IMR-90 (cell line): ENCODE data around the gene NTM.

Source experiments
- CEBPB ChIP-seq: IDR thresholded peaks from 2 replicates; pipeline ENCODE4 v1.6.1; 2012; ENCODE audit warnings: low read depth, low read length, improper control_type of control experiment
- CHD1 ChIP-seq: IDR thresholded peaks from 2 replicates; pipeline ENCODE4 v1.6.1; 2012; ENCODE audit warnings: low read depth, low read length, improper control_type of control experiment
- FOS ChIP-seq: fragments of 150-350 bp; IDR thresholded peaks from 2 replicates; pipeline ENCODE4 v1.6.1; 2016; ENCODE audit warnings: low read depth, low read length
- MAFK ChIP-seq: IDR thresholded peaks from 2 replicates; pipeline ENCODE4 v1.6.1; 2012; ENCODE audit warnings: low read depth, low read length, improper control_type of control experiment
- MXI1 ChIP-seq: IDR thresholded peaks from 2 replicates; pipeline ENCODE4 v1.6.1; 2012; ENCODE audit warnings: low read depth, mild to moderate bottlenecking, low read length, moderate library complexity, borderline replicate concordance
- NFE2L2 ChIP-seq: fragments of 150-350 bp; IDR thresholded peaks from 2 replicates; pipeline ENCODE4 v1.6.1; 2016; ENCODE audit warnings: low read depth, mild to moderate bottlenecking, low read length
- POLR2A ChIP-seq: IDR thresholded peaks from 2 replicates; pipeline ENCODE4 v1.6.1; 2012; ENCODE audit warnings: mild to moderate bottlenecking, low read depth, low read length
- RCOR1 ChIP-seq: IDR thresholded peaks from 2 replicates; pipeline ENCODE4 v1.6.1; 2012; ENCODE audit warnings: mild to moderate bottlenecking, low read length, improper control_type of control experiment; ENCODE audit not compliant: insufficient replicate concordance
- RFX5 ChIP-seq: IDR thresholded peaks from 2 replicates; pipeline ENCODE4 v1.8.0; 2012; ENCODE audit warnings: low read depth, mild to moderate bottlenecking, low read length, moderate library complexity
- SMC3 ChIP-seq: fragments of 150-350 bp; IDR thresholded peaks from 2 replicates; pipeline ENCODE4 v1.6.1; 2016; ENCODE audit warnings: low read depth, mild to moderate bottlenecking, antibody characterized with exemption, low read length, moderate library complexity
- USF2 ChIP-seq: fragments of 150-350 bp; IDR thresholded peaks from 2 replicates; pipeline ENCODE4 v1.6.1; 2017; ENCODE audit warnings: mild to moderate bottlenecking, antibody characterized with exemption, low read length, low read depth
- TF ChIP-seq, protein P1 (sequence below): conservative IDR thresholded peaks from 2 replicates; pipeline ENCODE4 v1.5.1; 2012; ENCODE audit warnings: mild to moderate bottlenecking, low read depth, low read length, improper control_type of control experiment
- TF ChIP-seq, protein P2 (sequence below): fragments of 150-350 bp; IDR thresholded peaks from 2 replicates; pipeline ENCODE4 v1.6.1; 2016; ENCODE audit warnings: low read depth, mild to moderate bottlenecking, low read length, moderate library complexity, borderline replicate concordance

GRCh38 chr11:132217856-132218255 is 847.4 kb downstream of the NTM start:
- TF ChIP-seq, protein P1, sequence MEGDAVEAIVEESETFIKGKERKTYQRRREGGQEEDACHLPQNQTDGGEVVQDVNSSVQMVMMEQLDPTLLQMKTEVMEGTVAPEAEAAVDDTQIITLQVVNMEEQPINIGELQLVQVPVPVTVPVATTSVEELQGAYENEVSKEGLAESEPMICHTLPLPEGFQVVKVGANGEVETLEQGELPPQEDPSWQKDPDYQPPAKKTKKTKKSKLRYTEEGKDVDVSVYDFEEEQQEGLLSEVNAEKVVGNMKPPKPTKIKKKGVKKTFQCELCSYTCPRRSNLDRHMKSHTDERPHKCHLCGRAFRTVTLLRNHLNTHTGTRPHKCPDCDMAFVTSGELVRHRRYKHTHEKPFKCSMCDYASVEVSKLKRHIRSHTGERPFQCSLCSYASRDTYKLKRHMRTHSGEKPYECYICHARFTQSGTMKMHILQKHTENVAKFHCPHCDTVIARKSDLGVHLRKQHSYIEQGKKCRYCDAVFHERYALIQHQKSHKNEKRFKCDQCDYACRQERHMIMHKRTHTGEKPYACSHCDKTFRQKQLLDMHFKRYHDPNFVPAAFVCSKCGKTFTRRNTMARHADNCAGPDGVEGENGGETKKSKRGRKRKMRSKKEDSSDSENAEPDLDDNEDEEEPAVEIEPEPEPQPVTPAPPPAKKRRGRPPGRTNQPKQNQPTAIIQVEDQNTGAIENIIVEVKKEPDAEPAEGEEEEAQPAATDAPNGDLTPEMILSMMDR: no peak
- TF ChIP-seq USF2 (no peak), SMC3 (no peak), RCOR1 (no peak), CEBPB (no peak), MAFK (no peak), POLR2A (no peak), CHD1 (no peak), NFE2L2 (no peak), MXI1 (no peak), FOS (no peak), RFX5 (no peak)
- TF ChIP-seq, protein P2, sequence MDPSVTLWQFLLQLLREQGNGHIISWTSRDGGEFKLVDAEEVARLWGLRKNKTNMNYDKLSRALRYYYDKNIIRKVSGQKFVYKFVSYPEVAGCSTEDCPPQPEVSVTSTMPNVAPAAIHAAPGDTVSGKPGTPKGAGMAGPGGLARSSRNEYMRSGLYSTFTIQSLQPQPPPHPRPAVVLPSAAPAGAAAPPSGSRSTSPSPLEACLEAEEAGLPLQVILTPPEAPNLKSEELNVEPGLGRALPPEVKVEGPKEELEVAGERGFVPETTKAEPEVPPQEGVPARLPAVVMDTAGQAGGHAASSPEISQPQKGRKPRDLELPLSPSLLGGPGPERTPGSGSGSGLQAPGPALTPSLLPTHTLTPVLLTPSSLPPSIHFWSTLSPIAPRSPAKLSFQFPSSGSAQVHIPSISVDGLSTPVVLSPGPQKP: no peak
